Activated naive CD4-positive, alpha-beta T cell treated with anti-CD3 and anti-CD28 coated beads, Interleukin-2, amount 50 U/mL, for 72 hours (primary cell): ENCODE data around the gene TMEM81. TPM values are rescaled to one million over a fixed set of nuclear protein-coding genes. Genes with fewer than 3 reads are reported as not detected.

Experiments
- total RNA-seq, 2 donors: library from RNA; stranded (reverse); gene quantifications; one replicate each; pipeline ENCODE4 v1.2.3, GENCODE V29; 2022

TMEM81 gene
- total RNA-seq, 2 donors from 2014 or later = 4.1 to 6.0 TPM

Other genes starting within 250 kb of the TMEM81 start
- gene NFASC, start 213.6 kb downstream of the TMEM81 start, total RNA-seq = 1 to 10 TPM in 1 of 2 donors, under 1 TPM in 1; 0.11 to 1.8 TPM
- not detected for gene CNTN2, start 41.2 kb downstream of the TMEM81 start, total RNA-seq
- 10 to 100 TPM; 19.3 to 24.6 TPM for gene RBBP5, start 37.5 kb upstream of the TMEM81 start, total RNA-seq
- 10 to 100 TPM; 13.0 to 15.3 TPM for gene DSTYK, start 127.2 kb upstream of the TMEM81 start, total RNA-seq
- gene TMCC2, start 143.5 kb upstream of the TMEM81 start, total RNA-seq = 10 to 100 TPM; 11.1 to 17.2 TPM
- gene NUAK2, start 237.3 kb upstream of the TMEM81 start, total RNA-seq = 1 to 10 TPM; 5.9 to 6.8 TPM